Activated CD4-positive, alpha-beta T cell treated with anti-CD3 and anti-CD28 coated beads, Interleukin-2, amount 10 ng/mL, durations not matched to agents 7 days and 5 days (primary cell): ENCODE results near the gene SNAPIN. TPM values are rescaled to one million over a fixed set of nuclear protein-coding genes. Genes with fewer than 3 reads are reported as not detected.
"Not testable (repeated sequence)": the region's sequence is repeated elsewhere in the genome, so short reads cannot be mapped to it uniquely, and the experiment has no call there.

Experiments
- CTCF ChIA-PET: fragments of 350-600 bp; sonication (Branson Sonifier 250); formaldehyde crosslinking; loops from one replicate; lab custom pipeline; 2021; ENCODE audit warnings: antibody characterized with exemption; lab: Charles Lee
- POLR2A ChIA-PET: fragments of 350-600 bp; sonication (Branson Sonifier 250); formaldehyde crosslinking; loops from one replicate; lab custom pipeline; 2021; ENCODE audit warnings: antibody characterized with exemption; lab: Charles Lee
- DNase-seq: peaks from one replicate; pipeline ENCODE4 v3.0.0-alpha.2; 2020
- H3K27ac Mint-ChIP-seq: one replicate; pipeline ENCODE4 v1.8.0; 2021; ENCODE audit warnings: mild to moderate bottlenecking, moderate library complexity, mixed read lengths
- H3K27me3 Mint-ChIP-seq: one replicate; pipeline ENCODE4 v1.8.0; 2021; ENCODE audit warnings: mixed read lengths
- H3K36me3 Mint-ChIP-seq: one replicate; pipeline ENCODE4 v1.8.0; 2021; ENCODE audit warnings: low read depth, mixed read lengths
- H3K4me1 Mint-ChIP-seq: one replicate; pipeline ENCODE4 v1.8.0; 2021; ENCODE audit warnings: mixed read lengths
- H3K4me3 Mint-ChIP-seq: one replicate; pipeline ENCODE4 v1.8.0; 2021; ENCODE audit warnings: mild to moderate bottlenecking, moderate library complexity, mixed read lengths
- H3K9me3 Mint-ChIP-seq: one replicate; pipeline ENCODE4 v1.8.0; 2021; ENCODE audit warnings: mixed read lengths
- total RNA-seq, 2 experiments: library from RNA; stranded (reverse); gene quantifications; one replicate each; pipeline ENCODE4 v1.2.3, GENCODE V29; 2021

The SNAPIN gene
- total RNA-seq, 2 experiments from 2014 or later: 36.1 to 39.6 TPM

DNA sequence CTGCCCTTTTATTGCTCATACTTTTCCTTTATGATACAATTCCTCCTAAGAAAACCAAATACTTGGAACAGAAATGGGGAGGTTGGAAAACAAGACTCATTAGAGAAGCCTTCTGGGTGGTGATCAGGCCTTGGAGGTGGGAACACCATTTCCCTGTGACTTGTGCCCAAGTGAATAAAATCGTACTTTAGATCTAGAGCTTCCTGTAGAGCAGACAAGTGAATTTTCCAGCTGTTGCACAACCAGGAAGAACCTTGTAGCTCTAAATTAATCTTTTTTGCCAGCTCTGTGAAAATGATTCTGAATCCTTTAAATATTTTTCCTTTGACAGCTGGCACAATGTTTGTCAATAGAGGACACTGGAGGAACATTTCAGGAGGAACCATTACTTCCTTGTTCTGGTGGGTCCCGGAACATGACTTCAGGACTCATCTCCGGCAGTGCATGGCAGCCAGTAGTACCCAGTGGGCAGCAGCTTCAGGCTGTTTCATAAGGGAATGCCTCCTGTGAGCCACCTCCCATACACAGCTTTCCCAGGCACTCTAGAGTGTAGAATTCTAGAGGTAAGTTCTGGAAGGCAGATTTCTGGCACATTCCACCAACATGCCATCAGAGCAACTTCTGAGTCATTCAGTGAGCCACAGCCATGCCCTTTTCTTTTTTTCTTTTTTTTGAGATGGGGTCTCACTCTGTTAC lies 5.5 kb upstream of the SNAPIN start:
- Mint-ChIP-seq H3K4me1 (peaks cover 22% of the 10 kb centered on the region), H3K4me3 (no peak overlapping the region), H3K27me3 (no peaks in the 10 kb centered on the region), H3K36me3 (no peaks in the 10 kb centered on the region), H3K27ac (no peak overlapping the region), H3K9me3 (no peaks in the 10 kb centered on the region)
- CTCF ChIA-PET: interaction anchor here (1.1 to 1.4 kb wide), 4 partner anchors 9 to 123 kb away, joined by 3 to 6 read pairs (median 4); partner anchors contain the start of genes S100A1, S100A13 and SLC27A3
- POLR2A ChIA-PET: no interaction called here
- DNase-seq: no peak

DNA sequence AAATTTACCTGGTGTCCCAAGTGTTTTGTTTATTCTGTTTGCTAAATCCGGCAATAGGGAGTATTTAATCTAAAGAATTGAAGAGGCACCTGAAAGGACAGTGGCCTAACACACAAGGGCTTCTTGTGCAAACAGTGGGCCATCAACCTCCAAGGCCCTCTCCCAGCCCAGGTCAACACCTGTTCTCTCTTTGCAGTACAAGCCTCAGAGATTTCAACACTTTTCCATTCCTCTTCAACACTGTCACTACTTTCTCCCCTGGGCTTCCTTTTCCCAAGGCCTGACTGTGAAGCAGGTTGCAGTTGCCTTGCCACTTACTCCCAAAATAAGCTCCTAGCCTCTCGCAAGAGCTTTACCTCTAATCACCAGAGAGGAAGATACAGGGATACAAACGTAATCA lies 3.2 kb upstream of the SNAPIN start:
- POLR2A ChIA-PET: no interaction called here
- H3K27ac Mint-ChIP-seq: no peak overlapping the region
- no peaks in the 10 kb centered on the region for H3K27me3 Mint-ChIP-seq
- CTCF ChIA-PET: interaction anchor here (1.7 kb wide), 1 partner anchor 18 kb away, joined by 5 read pairs; no protein-coding TSS in a partner anchor
- H3K9me3 Mint-ChIP-seq: no peaks in the 10 kb centered on the region
- H3K4me1 Mint-ChIP-seq: peaks cover 16% of the 10 kb centered on the region
- no peak for DNase-seq
- no peak overlapping the region for H3K4me3 Mint-ChIP-seq
- H3K36me3 Mint-ChIP-seq: peaks cover 6% of the 10 kb centered on the region

DNA sequence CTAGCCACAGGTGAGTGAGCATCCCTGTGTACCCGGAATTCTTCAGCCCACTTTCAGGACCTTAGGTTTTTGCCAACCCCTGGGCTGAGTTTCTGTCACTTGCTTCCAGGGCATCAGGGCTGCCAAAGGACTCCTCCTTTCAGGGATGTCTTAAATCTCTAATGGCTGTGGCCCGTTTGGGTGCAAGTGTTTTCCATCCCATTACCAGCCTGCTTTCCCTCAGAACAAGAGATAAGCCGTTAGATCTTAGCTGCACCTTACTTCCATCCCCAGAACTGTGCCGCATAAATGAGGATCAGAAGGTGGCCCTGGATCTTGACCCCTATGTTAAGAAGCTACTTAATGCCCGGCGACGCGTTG lies 652 bp downstream of the SNAPIN start:
- Mint-ChIP-seq H3K4me3 (peak overlapping the region; percentile 92), H3K9me3 (no peaks in the 10 kb centered on the region), H3K36me3 (peaks cover 32% of the 10 kb centered on the region), H3K4me1 (peaks cover 19% of the 10 kb centered on the region), H3K27ac (peak overlapping the region; percentile 89), H3K27me3 (no peaks in the 10 kb centered on the region)
- CTCF ChIA-PET: interaction anchor here (1.0 to 1.7 kb wide), 3 partner anchors 8 to 12 kb away, joined by 3 to 6 read pairs (median 4); no protein-coding TSS in a partner anchor
- POLR2A ChIA-PET: interaction anchor here (0.6 to 1.2 kb wide), 2 partner anchors 25 to 557 kb away, joined by 4 to 6 read pairs; partner anchors contain the start of gene CHTOP
- no peak for DNase-seq

DNA sequence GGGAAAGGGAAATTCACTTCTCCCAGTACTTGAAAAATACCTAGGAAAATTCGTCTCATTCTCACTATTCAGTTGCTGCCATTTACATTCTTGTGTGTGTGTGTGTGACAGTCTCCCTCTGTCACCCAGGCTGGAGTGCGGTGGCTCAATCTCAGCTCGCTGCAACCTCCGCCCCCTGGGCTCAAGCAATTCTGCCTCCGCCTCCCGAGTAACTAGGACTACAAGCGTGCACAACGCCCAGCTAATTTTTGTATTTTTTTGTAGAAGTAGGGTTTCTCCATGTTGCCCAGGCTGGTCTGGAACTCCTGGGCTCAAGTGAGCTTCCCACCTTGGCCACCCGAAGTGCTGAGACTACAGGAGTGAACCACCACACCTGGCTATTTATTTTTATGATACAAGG lies 1.2 kb downstream of the SNAPIN start:
- ChIA-PET CTCF (interaction anchor here (1.0 to 1.7 kb wide), 3 partner anchors 8 to 12 kb away, joined by 3 to 6 read pairs (median 4); no protein-coding TSS in a partner anchor), POLR2A (no interaction called here)
- Mint-ChIP-seq H3K9me3 (no peaks in the 10 kb centered on the region), H3K36me3 (peaks cover 37% of the 10 kb centered on the region), H3K27me3 (no peaks in the 10 kb centered on the region), H3K4me3 (peak overlapping the region; percentile 92), H3K4me1 (peaks cover 19% of the 10 kb centered on the region), H3K27ac (peak overlapping the region; percentile 54)
- DNase-seq: no peak

- no peaks in the 10 kb centered on the region for H3K27me3 Mint-ChIP-seq
- H3K4me3 Mint-ChIP-seq: no peak overlapping the region
- ChIA-PET CTCF (no interaction called here), POLR2A (no interaction called here)
- H3K36me3 Mint-ChIP-seq: peaks cover 52% of the 10 kb centered on the region
- H3K27ac Mint-ChIP-seq: peak overlapping the region; percentile 25
- DNase-seq: no peak
- no peaks in the 10 kb centered on the region for H3K9me3 Mint-ChIP-seq
- peaks cover 23% of the 10 kb centered on the region for H3K4me1 Mint-ChIP-seq
Observed at GRCh38 chr1:153661111-153661708, 2.7 kb downstream of the SNAPIN start.

- CTCF ChIA-PET: interaction anchor here (0.6 kb wide), 1 partner anchor 10 kb away, joined by 4 read pairs; no protein-coding TSS in a partner anchor
- H3K36me3 Mint-ChIP-seq: peaks cover 60% of the 10 kb centered on the region
- no peak for DNase-seq
- no peak overlapping the region for H3K4me3 Mint-ChIP-seq
- H3K4me1 Mint-ChIP-seq: peaks cover 22% of the 10 kb centered on the region
- POLR2A ChIA-PET: no interaction called here
- H3K9me3 Mint-ChIP-seq: no peaks in the 10 kb centered on the region
- no peaks in the 10 kb centered on the region for H3K27me3 Mint-ChIP-seq
- H3K27ac Mint-ChIP-seq: peak overlapping the region; percentile 15
Observed at GRCh38 chr1:153662269-153662668, 3.8 kb downstream of the SNAPIN start.

DNA sequence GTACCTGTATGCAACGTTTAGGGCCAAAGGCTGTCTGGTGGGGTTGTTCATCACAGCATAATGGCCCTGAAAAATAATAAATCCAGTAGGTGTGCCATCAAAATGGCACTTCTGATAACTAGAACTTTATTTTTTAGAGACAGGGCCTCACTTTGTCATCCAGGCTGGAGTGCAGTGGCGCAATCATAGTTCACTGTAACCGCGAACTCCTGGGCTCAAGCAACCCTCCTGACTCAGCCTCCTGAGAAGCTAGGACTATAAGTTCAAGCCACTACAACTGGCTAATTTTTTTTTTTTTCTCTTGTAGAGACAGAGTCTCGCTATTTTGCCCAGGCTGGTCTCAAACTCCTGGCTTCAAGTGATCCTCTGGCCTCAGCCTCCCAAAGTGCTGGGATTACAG lies 4.7 kb downstream of the SNAPIN start:
- no peaks in the 10 kb centered on the region for H3K27me3 Mint-ChIP-seq
- peaks cover 31% of the 10 kb centered on the region for H3K4me1 Mint-ChIP-seq
- CTCF ChIA-PET: interaction anchor here (1.2 kb wide), 1 partner anchor 13 kb away, joined by 3 read pairs; no protein-coding TSS in a partner anchor
- POLR2A ChIA-PET: no interaction called here
- H3K27ac Mint-ChIP-seq: no peak overlapping the region
- H3K4me3 Mint-ChIP-seq: no peak overlapping the region
- no peaks in the 10 kb centered on the region for H3K9me3 Mint-ChIP-seq
- no peak for DNase-seq
- H3K36me3 Mint-ChIP-seq: peaks cover 69% of the 10 kb centered on the region

- H3K36me3 Mint-ChIP-seq: peaks cover 68% of the 10 kb centered on the region
- no peak overlapping the region for H3K27ac Mint-ChIP-seq
- no peaks in the 10 kb centered on the region for H3K27me3 Mint-ChIP-seq
- H3K4me1 Mint-ChIP-seq: peaks cover 35% of the 10 kb centered on the region
- H3K9me3 Mint-ChIP-seq: no peaks in the 10 kb centered on the region
- no peak overlapping the region for H3K4me3 Mint-ChIP-seq
- no peak for DNase-seq
- ChIA-PET POLR2A (interaction anchor here (0.7 kb wide), 1 partner anchor 77 kb away, joined by 3 read pairs; no protein-coding TSS in a partner anchor), CTCF (interaction anchor here (0.8 to 1.5 kb wide), 2 partner anchors 8 to 19 kb away, joined by 4 to 6 read pairs; partner anchors contain the start of gene SNAPIN)
Observed at GRCh38 chr1:153667439-153667838, 8.9 kb downstream of the SNAPIN start.

- peaks cover 37% of the 10 kb centered on the region for H3K4me1 Mint-ChIP-seq
- H3K9me3 Mint-ChIP-seq, H3K27me3 Mint-ChIP-seq, DNase-seq, POLR2A ChIA-PET, H3K4me3 Mint-ChIP-seq, H3K27ac Mint-ChIP-seq: not testable (repeated sequence)
- CTCF ChIA-PET: interaction anchor here (0.6 to 1.2 kb wide), 5 partner anchors 10 to 422 kb away, joined by 3 to 6 read pairs (median 3); partner anchors contain the start of gene SNAPIN
- H3K36me3 Mint-ChIP-seq: peaks cover 62% of the 10 kb centered on the region
Observed at GRCh38 chr1:153668672-153669071, 10.2 kb downstream of the SNAPIN start.

- peaks cover 37% of the 10 kb centered on the region for H3K4me1 Mint-ChIP-seq
- no peaks in the 10 kb centered on the region for H3K9me3 Mint-ChIP-seq
- H3K4me3 Mint-ChIP-seq: no peak overlapping the region
- H3K36me3 Mint-ChIP-seq: peaks cover 53% of the 10 kb centered on the region
- DNase-seq: no peak
- CTCF ChIA-PET: interaction anchor here (0.6 to 1.2 kb wide), 4 partner anchors 11 to 135 kb away, joined by 3 to 6 read pairs (median 4); partner anchors contain the start of gene SNAPIN
- POLR2A ChIA-PET: no interaction called here
- H3K27ac Mint-ChIP-seq: no peak overlapping the region
- no peaks in the 10 kb centered on the region for H3K27me3 Mint-ChIP-seq
Observed at GRCh38 chr1:153669606-153670005, 11.1 kb downstream of the SNAPIN start.

GRCh38 chr1:153670257-153670858 lies 11.9 kb downstream of the SNAPIN start:
- ChIA-PET CTCF (interaction anchor here (0.8 kb wide), 1 partner anchor 37 kb away, joined by 3 read pairs; the partner anchor contains the start of gene CHTOP), POLR2A (no interaction called here)
- no peak overlapping the region for H3K4me3 Mint-ChIP-seq
- no peaks in the 10 kb centered on the region for H3K27me3 Mint-ChIP-seq
- peaks cover 34% of the 10 kb centered on the region for H3K4me1 Mint-ChIP-seq
- H3K36me3 Mint-ChIP-seq: peaks cover 45% of the 10 kb centered on the region
- peak; percentile 31 for DNase-seq
- no peak overlapping the region for H3K27ac Mint-ChIP-seq
- H3K9me3 Mint-ChIP-seq: no peaks in the 10 kb centered on the region

- Mint-ChIP-seq H3K4me1 (peaks cover 32% of the 10 kb centered on the region), H3K36me3 (peaks cover 39% of the 10 kb centered on the region), H3K4me3 (no peak within 1 kb of the TSS), H3K9me3 (no peaks in the 10 kb centered on the region), H3K27me3 (no peaks in the 10 kb centered on the region), H3K27ac (no peak within 1 kb of the TSS)
- DNase-seq: peak; percentile 98
- CTCF ChIA-PET: interaction anchor here (0.6 to 1.8 kb wide), 5 partner anchors 11 to 295 kb away, joined by 3 to 6 read pairs (median 3); partner anchors contain the start of gene CHTOP
- POLR2A ChIA-PET: interaction anchor here (0.6 to 1.7 kb wide), 3 partner anchors 37 to 809 kb away, joined by 3 to 6 read pairs (median 5); partner anchors contain the start of genes CHTOP and JTB
Observed at GRCh38 chr1:153670859-153671627, 12.5 kb downstream of the SNAPIN start, which contains the start of gene ILF2. TSS of gene ILF2 (minus strand) at chr1:153670993. CDS start at chr1:153670922, 71 bp downstream.
